GM18861 (cell line): ENCODE measurements around the gene ATP6V0C.
"Not testable (repeated sequence)": the region's sequence is repeated elsewhere in the genome, so short reads cannot be mapped to it uniquely, and the experiment has no call there.

Experiments used
- ATAC-seq: cut with Tn5 transposase; IDR thresholded peaks from one replicate; pipeline ENCODE4 v1.9.1; 2021; ENCODE audit not compliant: unreplicated experiment

ATP6V0C gene

DNA sequence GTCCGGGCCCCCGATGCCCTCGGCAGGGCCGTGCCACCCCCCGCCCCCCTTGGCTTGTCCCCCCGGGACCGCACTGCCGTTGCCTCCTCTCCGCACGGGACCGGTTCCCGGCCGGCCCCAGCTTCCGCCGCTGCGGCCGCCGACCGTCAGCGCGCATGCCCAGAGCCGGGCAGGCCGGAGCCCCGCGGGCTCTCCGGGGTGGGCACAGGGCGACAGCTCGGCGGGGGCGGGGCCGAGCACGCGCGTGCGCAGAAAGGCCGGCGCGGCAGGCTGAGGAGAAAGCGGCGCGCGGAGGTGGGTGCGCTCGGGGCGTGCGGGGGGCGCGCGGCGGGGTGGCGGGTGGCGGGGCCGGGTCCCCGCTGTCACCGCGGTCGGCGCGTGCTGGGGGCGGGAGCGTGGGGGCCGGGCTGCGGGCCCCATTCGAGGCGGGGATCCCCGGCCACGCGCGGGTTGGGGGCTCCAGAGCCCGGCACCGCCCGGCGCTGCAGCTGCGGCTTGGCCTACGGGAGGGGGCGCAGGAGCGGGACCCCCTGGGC lies 38.8 kb upstream of the ATP6V0C start, which contains the start of gene TBC1D24:
TSS of gene TBC1D24 (plus strand) at position 251 of the 536 bp plus-strand sequence. CDS start 21,022 bp downstream, outside the sequence.
- ATAC-seq = peak; percentile 35

DNA sequence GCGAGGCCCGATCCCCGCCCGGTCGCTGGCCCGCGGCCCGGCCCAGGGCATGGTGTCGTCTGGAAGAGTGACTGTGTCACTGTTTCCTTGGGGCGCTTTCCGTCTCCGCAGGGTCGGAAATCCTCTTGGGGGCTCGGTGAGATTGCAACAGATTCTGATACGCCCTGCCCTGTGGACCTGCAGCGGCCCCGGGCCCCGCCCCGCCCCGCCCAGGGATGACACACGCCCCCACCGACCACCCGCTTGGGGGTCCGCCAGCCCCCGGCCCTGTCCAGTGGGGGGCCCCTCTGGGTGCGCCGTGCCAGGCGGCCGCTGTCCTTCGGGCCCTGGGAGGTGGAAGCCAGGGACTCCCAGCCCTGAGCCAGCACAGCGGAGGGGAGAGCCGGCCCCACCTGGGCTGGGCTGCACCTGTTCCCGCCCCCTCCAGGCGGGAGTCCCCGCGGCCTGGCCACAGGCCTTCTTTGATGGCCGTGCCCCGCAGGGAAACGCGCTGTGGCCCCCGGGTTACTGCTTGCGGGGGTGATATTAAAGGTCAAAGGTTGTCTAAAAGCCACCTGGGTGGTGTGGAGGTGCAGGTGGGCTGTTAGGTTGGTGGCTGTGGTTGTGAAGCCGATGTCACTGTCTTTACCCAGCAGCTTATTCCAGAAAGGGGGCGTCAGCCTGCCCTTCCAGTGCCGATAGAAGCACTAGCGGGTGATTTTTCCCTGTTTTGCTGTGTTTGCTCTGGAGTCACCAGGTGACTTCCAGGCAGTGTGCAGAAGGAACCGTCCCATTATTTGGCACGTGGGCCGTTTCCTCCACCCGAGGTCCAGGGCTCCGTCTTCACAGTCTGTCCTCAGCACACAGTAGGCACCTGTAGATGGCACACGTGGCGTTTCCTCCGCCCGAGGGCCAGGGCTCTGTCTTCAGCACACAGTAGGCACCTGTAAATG lies 38.1 kb upstream of the ATP6V0C start:
- ATAC-seq = no peak

DNA sequence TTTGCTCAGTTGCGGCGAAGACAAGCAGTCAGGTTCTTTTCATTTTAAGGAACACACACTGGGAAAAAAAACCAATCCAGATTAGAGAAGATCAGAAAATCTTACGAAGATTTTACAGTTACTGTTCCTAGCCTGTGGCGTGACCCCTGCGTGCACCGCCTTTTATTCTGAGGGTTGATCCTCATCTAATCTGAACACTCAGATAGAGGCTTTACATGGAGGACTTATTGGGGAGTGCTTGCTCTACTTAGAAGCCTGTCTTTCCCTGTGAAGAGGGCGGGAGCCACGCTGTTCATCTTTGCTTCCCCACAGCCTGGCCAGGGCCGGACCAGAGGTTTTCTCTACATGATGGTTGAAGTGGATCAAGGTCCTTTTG lies 37.4 kb upstream of the ATP6V0C start:
- ATAC-seq = no peak

DNA sequence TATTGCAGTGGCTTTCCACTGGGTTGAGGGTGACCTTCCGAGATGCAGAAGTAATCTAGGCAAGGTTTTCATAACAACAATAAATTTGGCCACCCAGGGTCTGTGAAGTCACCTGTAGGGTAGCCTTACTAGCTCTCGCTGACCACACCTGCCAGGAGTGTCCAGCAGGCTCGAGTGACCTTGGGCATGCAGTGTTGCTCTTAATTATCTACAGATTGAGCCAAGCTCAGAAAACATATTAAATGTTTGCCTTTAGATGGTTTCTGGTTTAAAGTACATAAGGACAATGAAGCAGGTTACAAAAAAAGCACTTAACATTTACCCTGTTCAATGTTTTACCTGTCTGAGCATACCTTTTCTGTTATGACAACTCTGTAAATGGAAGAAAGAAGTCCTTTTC lies 37.0 kb upstream of the ATP6V0C start:
- ATAC-seq = no peak

DNA sequence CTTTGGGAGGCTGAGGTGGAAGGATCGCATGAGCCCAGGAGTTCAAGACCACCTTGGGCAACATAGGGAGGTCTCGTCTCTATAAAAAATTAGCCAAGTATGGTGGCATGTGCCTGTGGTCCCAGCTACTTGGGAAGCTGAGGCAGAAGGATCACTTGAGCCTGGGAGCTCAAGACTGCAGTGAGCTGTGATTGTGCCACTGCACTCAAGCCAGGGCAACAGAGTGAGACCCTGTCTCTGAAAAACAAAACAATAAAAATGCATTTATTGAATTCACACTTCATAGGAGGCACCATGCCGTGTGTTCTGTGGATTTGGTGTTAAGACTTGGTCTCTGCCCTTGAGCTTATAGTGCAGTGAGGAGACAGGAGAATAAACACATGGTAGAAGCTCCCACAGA lies 36.4 kb upstream of the ATP6V0C start:
- no peak for ATAC-seq

DNA sequence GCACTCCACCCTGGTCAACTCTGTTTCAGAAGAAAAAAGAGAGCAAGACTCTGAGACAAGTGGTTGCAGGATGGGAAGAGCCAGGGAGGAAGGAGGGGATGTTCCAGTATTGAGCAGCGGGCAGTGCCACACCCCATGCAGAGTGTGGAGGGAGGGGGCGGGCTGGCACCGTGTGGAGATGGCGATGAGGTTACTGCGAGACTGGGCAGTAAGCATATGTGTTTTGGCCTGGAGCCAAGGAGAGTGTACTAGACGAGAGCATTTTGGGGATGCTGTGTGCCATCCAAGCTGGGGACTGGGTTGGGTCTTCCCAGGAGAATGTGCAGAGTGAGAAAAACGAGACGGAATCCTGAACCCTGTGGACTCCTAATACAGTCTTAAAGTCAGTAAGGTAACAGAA lies 35.5 kb upstream of the ATP6V0C start:
- ATAC-seq = no peak

DNA sequence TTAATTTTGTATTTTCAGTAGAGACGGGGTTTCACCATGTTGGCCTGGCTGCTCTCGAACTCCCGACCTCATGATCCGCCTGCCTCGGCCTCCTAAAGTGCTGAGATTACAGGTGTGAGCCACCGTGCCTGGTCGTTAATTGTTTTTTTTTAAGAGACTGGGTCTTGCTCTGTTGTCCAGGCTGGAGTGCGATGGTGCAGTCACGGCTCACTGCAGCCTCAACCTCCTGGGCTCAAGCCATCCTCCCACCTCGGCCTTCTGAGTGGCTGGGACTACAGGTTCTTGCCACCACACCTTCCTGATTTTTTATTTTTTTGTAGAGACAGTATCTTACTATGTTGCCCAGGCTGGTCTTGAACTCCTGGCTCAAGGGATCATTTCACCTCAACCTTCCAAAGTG lies 33.8 kb upstream of the ATP6V0C start:
- not testable (repeated sequence) for ATAC-seq

DNA sequence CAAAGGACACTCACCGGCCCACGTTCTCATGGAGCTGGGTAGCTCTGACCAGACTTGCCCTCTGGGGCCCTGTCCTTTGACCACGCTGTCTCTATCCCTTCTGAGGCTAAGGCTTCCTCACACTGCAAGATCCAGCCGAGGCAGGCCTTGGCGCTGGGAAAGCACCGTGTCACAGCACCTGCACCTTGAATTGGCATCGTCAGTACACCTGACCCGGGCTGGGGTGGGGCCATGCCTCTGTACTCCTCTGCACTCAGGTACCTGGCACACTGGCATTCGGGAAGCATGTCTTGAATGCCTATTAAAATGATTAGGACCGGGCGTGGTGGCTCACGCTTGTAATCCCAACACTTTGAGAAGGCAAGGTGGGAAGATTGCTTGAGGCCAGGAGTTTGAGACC lies 32.8 kb upstream of the ATP6V0C start:
- no peak for ATAC-seq

DNA sequence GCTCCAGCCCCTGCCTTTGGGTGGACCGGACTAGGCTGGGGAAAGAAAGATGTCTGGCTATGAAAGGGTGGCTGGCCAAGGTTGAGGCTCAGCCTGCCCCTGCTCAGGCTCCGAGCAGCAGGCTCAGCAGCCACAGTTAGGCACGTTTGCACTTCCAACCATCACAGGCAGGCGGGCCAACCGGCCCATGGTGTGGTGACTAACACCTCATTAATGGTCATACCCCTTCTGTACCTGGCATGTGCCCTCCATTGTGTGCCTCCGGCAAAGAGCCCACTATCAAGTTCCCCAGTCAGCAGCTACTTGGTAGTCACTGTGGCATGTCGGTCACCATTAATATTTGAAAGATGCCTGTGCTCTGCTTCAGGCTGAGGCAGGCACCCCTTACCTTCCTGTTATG lies 32.1 kb upstream of the ATP6V0C start:
- ATAC-seq = no peak

DNA sequence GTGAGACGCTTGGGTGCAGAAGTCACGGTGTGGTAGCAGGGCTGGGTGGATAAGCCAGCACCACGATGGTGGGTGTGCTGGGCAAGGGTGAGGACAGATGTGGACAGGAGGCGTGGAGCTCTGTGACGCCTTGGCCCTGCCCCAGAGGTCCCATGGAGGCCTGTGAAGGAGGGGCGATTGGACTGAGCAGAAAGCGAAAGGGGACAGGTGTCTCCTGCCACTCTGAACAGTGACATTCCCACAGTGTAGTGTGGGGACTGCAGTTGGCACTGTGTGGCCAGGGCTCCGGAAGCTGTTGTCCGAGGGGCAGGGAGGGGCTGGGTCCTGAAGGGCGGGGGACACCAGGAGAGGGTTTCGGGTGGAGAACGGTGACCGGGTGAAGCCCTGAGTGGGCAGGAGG lies 31.5 kb upstream of the ATP6V0C start:
- ATAC-seq = no peak

DNA sequence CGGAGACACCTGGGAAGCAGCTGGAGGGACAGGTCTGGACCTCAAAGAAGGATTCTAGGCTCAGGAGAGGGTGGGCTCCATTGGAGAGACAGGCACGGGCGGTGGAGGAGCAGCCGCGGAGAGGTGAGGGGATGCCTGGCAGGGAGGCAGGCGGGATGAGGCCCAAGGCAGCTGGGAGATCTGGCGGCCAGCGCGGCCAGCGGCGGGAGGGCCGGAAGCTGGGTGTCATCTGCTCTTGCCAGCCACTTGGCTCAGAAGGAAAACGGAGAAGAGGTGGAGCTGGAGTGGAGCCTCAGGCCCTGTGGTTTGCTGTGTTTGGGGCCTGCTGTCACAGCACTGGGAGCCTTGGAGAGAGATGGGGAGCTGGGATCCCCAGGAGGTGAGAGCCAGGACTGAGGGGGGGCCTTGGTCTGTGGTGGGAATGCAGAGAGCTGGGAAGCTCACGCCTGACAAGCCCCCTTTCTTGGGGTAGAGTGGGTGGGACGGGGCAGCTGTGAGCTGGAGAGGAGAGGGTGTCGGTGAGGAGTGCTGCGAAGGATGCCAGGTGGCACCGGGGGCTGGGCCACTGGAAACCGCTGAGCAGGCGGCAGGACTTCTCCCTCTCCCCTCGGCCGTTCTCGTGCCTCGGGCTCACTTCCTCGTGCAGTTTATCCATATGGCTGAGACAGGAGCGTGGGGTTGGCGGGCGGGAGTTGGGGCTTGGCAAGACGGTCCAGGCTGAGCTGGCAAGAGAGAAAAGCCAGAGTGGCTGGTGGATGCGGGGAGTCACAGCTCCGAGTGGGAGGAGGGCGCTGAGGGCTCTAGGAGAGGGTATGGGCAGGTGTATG lies 30.8 kb upstream of the ATP6V0C start:
- no peak for ATAC-seq

DNA sequence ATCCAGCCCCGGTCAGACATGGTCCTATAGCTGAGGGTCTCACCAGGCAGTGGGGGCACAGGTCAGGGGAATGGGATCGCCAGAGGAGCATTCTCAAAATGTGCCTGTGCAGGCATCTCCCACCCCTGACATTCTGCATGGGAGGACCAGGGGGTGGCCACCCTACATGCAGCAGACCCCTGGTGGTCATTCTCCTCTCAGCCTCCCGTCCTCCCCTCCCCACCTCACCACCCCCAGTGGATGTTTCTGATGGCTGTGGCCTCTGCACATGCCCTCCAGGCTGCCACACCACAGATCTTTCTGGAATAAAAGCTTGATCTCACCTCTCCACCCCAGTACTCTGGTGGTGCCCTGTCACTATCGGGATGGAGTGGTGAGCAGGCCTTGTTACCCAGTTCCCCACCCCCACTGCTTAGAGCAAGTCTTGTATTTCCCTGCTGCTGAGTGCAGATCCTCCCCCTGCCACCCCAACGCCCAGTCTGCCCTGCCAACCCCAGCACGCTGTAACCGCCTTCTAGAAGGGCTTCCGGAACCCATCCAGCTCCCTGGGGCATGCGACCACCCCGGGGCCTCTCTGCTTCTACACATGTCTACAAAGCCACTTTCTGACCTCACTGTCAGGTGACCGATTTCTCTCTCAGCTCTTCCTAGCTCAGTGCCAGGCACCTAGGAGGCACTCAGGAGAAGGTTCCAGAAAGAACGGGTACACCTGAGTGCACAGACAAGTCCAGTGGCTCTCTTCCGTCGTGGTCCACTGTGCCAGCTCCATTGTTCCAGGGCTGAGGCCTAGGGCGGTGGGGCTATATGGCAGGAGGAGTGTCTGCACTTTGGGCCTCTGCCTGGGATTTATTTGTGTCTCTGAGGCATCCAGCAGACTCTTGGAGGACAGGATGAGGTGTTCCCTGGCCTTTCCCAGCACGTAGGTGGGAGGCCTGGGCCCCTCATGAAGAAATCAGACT lies 29.5 kb upstream of the ATP6V0C start:
- ATAC-seq = no peak

DNA sequence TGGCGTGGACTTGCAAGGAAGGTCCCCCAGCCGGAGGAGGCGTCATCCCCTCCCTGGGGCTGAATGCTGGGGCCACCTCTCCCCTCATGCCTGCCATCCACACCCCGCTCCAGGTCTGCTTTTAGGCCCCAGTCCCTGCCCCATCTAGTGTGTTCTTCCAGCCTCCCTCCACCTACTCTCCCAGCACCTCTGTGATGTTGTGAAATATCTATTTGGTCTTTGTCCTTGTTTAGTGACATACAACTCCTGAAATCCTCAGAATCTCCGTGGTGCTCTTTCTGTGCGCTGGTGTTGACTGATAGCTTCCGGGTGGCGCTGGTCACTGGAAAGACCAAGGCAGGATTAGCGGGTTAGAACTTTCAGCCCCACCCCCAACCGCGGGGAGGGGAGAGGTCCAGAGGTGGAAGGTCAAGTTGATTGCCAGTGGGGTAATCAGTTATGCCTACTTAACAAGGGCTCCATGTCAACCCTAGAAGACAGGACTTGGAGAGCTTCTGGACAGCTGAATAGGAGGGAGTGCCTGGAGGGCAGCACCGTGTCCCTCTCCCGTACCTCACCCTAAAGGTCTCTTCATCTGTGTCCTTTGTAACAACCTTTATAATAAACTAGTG lies 28.7 kb upstream of the ATP6V0C start:
- no peak for ATAC-seq

DNA sequence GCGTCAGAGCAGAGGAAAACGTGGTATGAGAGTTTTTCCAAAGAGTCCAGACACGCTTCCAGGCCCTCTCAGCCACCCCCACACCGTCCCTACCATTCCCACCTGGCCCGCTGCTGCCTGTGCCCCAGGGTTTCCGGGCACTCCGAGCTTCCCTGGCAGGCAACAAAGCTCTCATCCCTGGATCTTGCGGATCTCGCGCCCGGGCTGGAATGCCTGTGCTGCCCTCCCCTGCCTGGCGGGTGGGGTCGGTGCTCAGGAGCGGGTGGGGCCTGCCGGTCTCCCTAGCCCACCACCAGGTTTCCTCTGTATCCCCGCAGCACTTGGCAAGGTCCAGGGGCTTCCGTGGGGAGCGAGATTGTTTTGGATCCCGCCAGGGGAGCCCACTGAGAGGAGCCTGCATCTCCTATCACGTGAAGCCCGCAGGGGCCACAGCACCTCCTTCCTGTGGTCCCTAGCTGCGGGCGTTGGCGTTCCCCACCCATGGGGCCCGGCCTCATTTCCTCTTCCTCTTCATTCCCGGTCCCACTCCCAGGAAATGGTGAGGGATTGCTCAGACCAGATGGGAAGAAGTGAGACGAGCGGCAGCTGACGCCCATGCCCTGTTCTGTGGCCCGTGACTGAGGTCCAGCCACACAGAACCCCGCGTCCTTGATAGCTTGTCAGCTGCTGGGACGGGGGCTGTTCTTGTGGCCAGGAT lies 27.8 kb upstream of the ATP6V0C start:
- ATAC-seq = no peak

DNA sequence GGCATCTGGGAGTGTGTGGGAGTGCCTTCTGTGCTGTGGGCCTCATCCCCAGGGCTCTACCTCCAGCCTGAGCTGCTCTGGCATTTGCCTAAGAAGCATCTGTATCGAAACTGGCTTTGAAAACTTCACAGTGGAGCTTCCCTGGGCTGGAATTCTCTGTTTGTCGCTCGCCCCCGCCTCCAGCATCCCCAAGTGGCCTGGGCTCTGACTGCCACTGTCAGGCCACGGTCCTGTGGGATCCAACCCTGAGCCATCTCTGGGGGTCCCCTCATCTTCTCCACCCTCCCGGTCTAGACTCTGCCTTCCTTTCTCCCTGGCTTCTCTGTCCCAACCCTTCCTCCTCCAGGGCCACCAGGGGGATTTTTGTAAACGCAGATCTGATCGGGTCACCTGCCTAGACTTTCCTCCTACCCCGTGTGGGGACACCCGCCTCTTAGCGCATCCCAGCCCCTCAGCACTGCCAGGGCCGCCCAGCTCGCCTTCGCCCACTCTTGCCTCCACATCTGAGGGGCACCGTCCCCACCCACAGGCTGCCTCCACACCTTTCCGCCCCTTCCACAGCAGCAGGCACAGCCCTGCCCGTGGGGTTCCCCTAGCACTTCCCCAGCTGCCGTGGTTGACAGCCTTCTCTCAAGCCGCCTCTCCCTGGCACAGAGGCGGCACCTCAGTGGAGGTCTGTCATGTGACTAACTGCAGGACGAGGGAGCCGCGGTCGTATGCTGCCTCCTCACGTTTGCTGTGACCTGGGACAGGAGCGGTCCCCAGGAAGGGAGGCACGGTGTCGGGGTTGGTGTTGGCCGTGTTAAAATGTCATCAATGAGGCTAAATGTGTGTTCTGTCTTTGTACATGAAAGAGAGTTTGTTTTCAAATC lies 26.9 kb upstream of the ATP6V0C start:
- ATAC-seq = peak; percentile 75

DNA sequence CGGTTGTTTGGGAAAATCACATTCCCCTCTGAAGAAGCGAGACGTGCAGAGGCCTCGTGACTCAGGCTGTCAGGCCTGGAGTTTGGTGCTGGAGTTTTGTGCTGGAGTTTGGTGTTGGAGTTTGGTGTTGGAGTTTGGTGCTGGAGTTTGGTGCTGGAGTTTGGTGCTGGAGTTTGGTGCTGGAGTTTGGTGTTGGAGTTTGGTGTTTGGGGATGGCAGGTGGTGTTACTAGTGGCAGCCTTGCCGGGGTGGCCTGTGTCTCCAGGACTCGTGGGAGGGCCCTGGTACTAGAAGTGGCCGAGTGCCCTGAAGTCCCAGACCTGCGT lies 26.3 kb upstream of the ATP6V0C start:
- no peak for ATAC-seq

DNA sequence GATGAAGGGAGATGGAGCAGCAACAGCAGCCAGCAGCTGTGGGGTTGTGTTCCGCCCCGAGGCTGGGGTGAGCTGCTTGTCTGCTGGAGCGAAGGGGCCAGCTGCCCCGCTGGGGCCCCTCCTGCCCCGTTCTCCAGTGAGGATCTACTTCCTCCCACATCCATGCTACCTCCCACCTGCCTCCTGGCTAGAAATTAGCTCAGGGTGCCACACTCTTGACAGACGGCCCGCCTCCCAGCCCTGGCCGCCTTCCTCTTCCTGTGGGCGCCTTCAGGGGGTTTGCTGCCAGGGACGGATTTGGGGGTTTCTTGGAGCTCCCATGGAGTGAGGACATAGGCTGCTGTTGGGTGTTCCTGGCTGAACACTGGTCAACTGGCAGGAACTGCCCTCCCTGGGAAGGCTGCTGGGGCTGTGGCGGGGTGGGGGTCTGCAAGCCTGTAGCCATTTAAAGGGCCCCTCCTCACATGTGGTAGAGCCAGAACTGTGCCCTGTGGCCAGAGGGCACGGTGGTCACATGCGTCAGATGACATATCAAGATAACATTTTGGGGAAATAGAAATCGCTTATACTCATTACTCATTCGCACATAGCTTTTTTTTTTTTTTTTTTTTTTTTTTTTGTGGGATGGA lies 25.7 kb upstream of the ATP6V0C start:
- no peak for ATAC-seq

DNA sequence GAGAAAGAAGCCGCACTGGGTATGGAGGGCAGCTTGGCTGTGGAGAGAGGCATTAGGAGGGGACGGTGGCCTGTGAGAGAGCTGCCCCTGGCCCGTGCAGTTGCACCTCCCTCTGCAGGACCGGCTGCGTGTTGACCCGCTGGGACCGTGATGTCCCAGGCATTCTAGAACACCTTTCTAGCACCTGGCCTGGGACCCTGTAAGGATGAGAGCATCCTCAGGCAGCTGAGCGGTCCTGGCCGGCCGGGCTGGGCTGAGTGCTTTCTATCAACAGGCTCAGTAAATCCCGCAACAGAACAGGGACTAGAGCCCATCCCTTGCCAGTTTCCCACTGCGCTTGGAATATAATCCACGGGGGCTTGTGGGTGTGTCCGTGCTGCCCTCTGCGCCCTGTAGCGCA lies 24.2 kb upstream of the ATP6V0C start:
- ATAC-seq = no peak
